ENCODE measurements around the gene GNG7.

Gene GNG7

GRCh38 chr19:2728783-2729387, 26.4 kb upstream of the GNG7 start:
- in situ Hi-C loops (cut with HindIII; ENCODE audit: low sequenced_read_pairs) = no loop called here

GRCh38 chr19:2727640-2727944, 25.1 kb upstream of the GNG7 start:
- in situ Hi-C loops (cut with HindIII; ENCODE audit: low sequenced_read_pairs) = no loop called here

GRCh38 chr19:2726904-2727639, 24.6 kb upstream of the GNG7 start:
- in situ Hi-C loops (cut with HindIII; ENCODE audit: low sequenced_read_pairs) = no loop called here

- in situ Hi-C loops (cut with HindIII; ENCODE audit: low sequenced_read_pairs) = no loop called here
Observed at GRCh38 chr19:2726160-2726855, 23.8 kb upstream of the GNG7 start.

- in situ Hi-C loops (cut with HindIII; ENCODE audit: low sequenced_read_pairs) = no loop called here
Observed at GRCh38 chr19:2724148-2724557, 21.7 kb upstream of the GNG7 start.

- in situ Hi-C loops (cut with HindIII; ENCODE audit: low sequenced_read_pairs) = no loop called here
Observed at GRCh38 chr19:2723747-2724146, 21.3 kb upstream of the GNG7 start.

- in situ Hi-C loops (cut with HindIII; ENCODE audit: low sequenced_read_pairs) = no loop called here
Observed at GRCh38 chr19:2723345-2723715, 20.8 kb upstream of the GNG7 start.

GRCh38 chr19:2722541-2723344, 20.2 kb upstream of the GNG7 start:
- in situ Hi-C loops (cut with HindIII; ENCODE audit: low sequenced_read_pairs) = no loop called here

GRCh38 chr19:2721570-2722540, 19.4 kb upstream of the GNG7 start:
- in situ Hi-C loops (cut with HindIII; ENCODE audit: low sequenced_read_pairs) = no loop called here

- in situ Hi-C loops (cut with HindIII; ENCODE audit: low sequenced_read_pairs) = no loop called here
Observed at GRCh38 chr19:2720777-2721569, 18.5 kb upstream of the GNG7 start, which contains the start of gene DIRAS1. Gene DIRAS1, minus strand, starts transcription at chr19:2721372. Its CDS starts 3,566 bp downstream, at chr19:2717806.

- in situ Hi-C loops (cut with HindIII; ENCODE audit: low sequenced_read_pairs) = no loop called here
Observed at GRCh38 chr19:2719920-2720776, 17.7 kb upstream of the GNG7 start.

GRCh38 chr19:2719232-2719735, 16.8 kb upstream of the GNG7 start:
- in situ Hi-C loops (cut with HindIII; ENCODE audit: low sequenced_read_pairs) = no loop called here

GRCh38 chr19:2717638-2718541, 15.4 kb upstream of the GNG7 start:
- in situ Hi-C loops (cut with HindIII; ENCODE audit: low sequenced_read_pairs) = no loop called here

GRCh38 chr19:2716722-2717637, 14.5 kb upstream of the GNG7 start:
- in situ Hi-C loops (cut with HindIII; ENCODE audit: low sequenced_read_pairs) = no loop called here

- in situ Hi-C loops (cut with HindIII; ENCODE audit: low sequenced_read_pairs) = no loop called here
Observed at GRCh38 chr19:2716275-2716650, 13.8 kb upstream of the GNG7 start.
